Measurements from ENCODE around the gene ZNF584.
"Not testable (repeated sequence)": the region's sequence is repeated elsewhere in the genome, so short reads cannot be mapped to it uniquely, and the experiment has no call there.

The ZNF584 gene

DNA sequence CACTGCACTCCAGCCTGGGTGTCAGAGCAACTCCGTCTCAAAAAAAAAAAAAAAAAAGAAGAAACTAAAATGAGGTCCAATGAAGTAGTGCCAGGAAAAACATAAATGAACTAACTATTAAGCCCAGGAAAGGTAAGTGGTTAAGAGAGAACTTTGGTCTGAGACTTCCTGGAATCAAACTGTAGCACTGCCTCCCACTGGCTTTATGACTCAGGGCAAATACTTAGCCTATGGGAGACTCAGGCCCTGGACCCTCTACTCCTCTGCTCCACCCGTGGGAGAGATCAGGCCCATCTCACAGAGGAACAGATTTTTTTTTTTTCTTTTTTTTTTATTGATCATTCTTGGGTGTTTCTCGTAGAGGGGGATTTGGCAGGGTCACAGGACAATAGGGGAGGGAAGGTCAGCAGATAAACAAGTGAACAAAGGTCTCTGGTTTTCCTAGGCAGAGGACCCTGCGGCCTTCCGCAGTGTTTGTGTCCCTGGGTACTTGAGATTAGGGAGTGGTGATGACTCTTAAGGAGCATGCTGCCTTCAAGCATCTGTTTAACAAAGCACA, 4.5 kb upstream of the ZNF584 start:
- not testable (repeated sequence) for DNase-seq (ENCODE audit: low read depth in 2 of 2)

DNA sequence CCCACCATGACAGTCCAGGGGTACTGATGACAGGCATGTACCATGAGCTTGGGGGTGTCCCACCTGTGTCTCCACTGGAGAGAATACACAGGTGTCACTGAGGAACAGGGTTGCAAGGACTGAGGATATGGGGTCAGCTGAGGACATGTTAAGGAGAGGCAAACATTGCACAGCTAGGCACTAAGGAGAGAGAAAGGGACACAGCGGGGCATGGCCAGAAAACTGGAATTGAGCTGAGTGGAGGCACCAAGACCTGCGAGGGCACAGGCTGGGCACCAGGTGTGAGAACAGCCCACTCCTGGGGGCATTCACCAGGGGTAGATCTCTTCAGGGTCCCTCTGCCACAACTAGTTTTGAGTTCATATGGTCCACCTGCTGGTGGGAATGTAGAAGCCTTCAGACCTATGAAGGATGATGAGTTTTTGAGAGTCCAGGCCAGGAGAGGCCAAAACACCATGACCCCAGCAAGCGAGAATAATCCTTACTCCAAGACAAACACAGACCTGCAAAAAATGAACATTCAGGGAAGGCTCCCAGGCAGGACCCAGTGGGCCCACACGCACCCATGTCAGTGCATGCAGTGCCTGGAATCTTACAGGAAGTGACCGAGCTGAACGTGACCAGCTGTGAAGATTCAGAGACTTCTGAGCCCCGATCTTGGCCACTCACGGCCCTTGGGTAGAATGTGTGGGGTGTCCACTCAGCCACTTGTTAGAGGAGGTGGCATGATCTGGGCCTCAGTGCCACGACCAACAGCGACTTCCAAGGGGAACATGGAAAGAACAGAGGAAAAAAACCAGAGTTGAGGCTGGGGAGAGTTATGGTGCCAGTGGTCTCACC, 1.4 kb upstream of the ZNF584 start:
- no peak for DNase-seq (ENCODE audit: low read depth in 2 of 2)

DNA sequence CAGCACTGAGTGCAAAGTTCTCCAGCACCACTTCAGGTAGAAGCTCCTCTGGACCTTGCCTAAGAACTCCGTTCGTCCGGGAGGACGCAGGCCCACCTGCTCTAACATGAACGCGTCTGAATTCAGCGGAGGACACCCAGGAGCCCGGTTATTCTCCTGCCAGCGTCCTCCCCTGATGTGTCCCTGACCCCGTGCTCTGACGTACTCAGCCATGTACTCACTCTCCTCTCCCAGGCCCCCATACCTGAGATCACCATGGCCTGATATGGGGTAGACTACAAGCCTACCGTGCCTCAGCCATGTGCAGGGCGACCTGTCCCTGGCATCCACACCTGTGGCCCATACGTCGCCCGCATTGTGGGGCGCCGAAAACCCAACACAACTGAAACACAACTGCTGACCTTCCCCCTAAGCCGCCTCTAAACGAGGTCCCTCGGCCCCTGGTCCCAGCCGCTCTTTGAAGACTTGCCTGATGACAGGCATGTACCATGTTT, 744 bp upstream of the ZNF584 start:
- no peak for DNase-seq (ENCODE audit: low read depth in 2 of 2)

DNA sequence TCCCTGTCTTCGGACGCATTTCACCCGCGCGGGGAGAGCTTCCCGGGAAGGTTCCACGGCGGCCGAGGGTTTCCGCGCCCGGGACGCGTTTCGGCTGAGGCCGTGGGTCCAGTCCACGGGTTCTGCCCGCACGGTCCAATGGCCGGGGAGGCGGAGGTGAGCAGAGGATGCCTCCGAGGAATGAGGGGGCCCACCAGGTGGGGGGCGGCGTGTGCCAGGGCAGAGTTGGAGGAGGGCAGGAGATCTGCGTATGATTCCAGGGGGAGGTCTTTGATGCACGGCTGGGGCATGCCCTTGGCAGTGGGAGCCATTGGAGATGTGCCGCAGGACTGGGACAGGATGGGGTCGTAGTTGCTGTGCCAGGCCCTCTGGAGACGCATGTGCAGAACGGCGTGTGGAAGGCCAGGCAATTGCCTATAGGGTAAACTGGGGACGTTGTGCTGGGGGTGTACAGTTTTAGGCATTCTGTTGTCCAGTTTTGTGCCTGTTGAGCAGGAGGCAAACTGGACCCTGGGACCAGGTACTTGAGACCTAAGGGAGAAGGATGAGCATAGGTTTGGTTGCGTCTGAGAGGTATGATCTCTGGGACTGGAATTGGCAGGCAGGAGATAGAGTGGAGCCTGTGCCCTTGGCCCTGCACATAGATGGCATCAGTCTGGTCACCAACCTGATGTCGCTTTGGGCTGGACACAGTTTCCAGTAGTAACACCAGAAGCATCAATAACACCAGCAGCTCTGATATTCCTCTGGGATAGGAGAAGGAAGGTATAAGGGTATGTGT, 751 bp downstream of the ZNF584 start:
- DNase-seq (ENCODE audit: low read depth in 2 of 2), result no peak

DNA sequence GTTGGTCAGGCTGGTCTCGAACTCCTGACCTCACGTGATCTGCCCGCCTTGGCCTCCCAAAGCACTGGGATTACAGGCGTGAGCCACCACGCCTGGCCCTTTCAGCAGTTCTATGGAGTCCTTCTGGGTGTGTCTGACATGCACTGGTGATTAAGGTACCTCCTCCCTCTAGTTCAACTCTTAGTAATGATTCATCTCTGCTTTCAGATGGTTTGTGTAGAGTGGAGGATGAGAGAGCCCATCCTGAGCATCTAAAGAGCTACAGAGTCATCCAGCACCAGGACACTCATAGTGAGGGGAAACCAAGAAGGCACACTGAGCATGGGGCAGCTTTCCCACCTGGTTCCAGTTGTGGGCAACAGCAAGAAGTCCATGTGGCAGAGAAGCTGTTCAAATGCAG, 8.2 kb downstream of the ZNF584 start:
- no peak for DNase-seq (ENCODE audit: low read depth in 2 of 2)

DNA sequence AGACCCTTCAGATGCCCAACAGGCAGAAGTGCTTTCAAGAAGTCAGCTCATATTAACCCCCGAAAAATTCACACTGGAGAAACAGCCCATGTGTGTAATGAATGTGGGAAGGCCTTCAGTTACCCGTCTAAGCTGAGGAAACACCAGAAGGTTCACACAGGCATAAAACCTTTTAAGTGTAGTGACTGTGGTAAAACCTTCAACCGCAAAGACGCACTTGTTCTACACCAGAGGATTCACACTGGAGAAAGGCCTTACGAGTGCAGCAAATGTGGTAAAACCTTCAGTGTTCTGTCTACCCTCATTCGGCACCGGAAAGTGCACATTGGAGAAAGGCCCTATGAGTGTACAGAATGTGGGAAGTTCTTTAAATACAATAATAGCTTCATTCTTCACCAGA, 8.6 kb downstream of the ZNF584 start:
- no peak for DNase-seq (ENCODE audit: low read depth in 2 of 2)

DNA sequence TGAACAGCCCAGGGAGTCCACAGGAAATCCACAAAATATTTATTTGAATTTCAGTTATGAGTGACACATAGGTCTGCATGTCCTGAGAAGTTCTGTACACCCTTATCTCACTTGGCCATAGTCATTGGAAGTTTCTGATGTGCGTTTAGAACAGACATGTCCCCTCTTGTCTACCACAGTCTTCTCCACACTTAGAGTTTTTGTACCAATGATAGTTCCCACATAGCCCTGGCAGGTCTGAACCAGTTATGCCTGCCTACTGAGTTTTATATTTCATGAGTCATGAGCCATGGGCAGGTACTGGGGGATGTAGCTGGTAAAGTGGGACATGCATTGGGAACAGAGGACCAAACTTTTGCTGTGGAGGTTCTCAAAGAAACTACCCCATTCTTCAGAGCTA, 20.2 kb downstream of the ZNF584 start:
- no peak for DNase-seq (ENCODE audit: low read depth in 2 of 2)

DNA sequence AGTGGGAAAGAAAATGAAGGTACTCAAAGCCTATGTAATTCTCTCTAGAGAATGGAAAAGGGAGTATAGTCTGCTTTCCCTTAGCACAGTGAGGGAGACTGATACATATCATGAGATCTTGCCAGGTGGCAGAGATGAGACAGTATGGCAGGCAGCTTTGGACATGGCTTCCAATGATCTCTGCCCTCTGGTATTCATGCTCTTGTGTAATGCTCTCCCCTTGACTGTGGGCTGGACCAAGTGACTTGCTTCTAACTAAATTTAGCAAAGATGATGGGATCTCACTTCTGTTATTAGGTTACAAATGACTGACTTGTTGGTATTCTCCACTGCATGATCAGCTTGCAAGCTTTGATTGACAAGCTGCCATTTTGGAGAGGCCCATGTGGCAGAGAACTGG, 21.3 kb downstream of the ZNF584 start:
- no peak for DNase-seq (ENCODE audit: low read depth in 2 of 2)

DNA sequence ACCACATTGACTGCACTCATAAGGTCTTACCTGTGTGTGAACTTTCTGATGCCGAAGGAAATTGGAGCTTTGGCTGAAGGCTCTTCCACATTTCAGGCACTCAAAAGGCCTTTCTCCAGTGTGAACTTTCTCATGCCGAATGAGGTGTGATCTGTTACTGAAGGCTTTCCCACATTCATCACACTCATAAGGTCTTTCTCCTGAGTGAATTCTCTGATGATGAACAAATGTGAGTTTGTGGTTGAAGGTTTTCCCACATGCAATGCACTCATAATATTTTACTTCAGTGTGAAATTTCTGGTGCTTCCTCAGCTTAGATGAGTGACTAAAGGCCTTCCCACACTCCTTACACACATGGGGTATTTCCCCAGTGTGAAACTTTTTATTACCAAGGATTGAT, 25.8 kb downstream of the ZNF584 start:
- DNase-seq (ENCODE audit: low read depth in 2 of 2), result no peak

DNA sequence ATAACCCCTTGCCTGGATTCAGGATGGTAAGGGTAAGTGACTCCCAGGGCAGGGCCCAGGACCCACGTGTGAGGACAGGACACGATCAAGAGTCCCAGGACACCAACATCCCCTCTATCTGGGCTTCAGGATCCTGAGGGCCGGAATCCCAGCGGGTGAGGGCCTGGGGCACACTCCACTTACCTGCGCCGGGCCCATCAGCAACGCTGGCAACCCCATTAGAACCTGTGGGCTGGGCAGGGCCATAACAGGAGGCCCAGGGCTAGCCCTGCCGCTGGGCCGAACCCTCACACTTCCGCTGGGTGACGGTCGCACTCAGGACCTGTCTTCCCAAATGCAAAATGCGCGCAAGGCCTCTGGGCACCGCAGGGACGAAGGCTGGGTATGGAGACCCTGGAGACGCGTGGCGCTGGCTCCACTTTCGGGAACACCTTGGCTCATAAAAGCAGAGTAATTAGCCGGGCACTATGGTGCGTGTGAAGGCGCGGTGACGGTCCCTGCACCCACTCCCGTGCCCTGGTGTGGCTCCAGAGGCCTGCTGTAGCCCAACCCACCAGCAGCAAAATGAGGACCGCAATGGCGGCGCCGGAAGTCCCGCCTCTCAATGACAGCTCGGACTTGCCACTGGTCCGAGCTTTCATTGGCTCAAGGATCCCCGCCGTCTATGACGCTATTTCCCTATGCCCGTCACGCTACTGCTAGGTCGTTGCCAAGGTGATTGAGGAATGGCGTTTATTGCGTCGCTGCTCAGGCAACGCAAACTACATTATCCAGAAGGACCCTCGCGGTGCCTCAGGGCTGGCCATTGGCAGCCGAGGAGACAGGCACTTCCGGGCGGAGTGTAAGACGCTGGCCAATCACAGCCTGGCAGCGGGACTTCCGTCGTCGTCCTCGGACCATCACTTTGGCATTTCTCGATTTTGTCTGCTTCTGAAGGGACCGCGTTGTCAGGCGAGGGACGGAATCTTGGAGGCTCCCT, 31.4 kb downstream of the ZNF584 start, which contains the start of gene ZNF132:
TSS of gene ZNF132 (minus strand) at position 578 of the 979 bp plus-strand sequence. CDS start at position 246, 332 bp downstream.
- peak; percentile 89 for DNase-seq (ENCODE audit: low read depth in 2 of 2)

DNA sequence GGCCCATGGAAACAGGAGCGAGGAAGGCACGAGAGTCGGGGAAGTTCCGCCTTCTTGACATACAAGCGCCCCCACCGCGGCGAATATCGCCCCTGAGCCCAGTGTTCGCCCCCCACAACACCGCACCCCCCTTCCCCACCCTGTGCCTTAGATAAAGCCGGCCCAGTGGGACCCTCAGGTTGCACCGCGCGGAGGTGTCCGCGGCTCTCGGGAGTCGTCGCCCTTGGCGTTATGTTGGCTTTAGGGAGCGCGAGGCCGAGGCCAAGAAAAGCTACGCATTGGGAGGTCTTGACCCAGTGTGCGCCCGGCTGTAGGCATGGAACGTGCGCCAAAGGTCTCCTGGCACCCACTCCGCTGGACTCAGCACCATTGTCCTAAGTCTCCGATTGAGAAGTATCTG, 32.1 kb downstream of the ZNF584 start:
- DNase-seq (ENCODE audit: low read depth in 2 of 2), result no peak

DNA sequence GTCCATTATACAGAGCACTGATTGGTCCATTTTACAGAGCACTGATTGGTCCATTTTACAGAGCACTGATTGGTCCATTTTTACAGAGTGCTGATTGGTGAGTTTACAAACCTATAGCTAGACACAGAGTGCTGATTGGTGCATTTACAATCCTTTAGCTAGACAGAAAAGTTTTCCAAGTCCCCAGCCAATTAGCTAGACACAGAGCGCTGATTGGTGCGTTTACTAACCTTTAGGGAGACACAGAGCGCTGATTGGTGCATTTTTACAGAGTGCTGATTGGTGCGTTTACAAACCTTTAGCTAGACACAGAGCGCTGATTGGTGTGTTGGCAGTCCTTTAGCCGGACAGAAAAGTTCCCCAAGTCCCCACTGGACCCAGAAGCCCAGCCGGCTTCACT, 34.5 kb downstream of the ZNF584 start:
- DNase-seq (ENCODE audit: low read depth in 2 of 2), result not testable (repeated sequence)

DNA sequence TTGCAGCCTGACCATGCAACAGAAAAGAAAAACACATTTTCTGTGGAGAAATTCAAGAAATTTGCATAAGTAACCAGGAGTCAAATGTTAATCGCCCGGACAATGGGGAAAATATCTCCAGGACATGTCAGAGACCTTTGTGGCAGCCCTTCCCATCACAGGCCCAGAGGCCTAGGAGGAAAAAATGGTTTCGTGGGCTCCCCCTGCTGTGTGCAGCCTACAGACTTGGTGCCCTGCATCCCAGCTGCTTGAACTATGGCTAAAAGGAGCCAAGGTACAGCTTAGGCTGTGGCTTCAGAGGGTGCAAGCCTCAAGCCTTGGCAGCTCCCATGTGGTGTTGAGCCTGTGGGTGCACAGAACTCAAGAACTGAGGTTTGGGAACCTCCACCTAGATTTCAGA, 40.4 kb downstream of the ZNF584 start:
- not testable (repeated sequence) for DNase-seq (ENCODE audit: low read depth in 2 of 2)

DNA sequence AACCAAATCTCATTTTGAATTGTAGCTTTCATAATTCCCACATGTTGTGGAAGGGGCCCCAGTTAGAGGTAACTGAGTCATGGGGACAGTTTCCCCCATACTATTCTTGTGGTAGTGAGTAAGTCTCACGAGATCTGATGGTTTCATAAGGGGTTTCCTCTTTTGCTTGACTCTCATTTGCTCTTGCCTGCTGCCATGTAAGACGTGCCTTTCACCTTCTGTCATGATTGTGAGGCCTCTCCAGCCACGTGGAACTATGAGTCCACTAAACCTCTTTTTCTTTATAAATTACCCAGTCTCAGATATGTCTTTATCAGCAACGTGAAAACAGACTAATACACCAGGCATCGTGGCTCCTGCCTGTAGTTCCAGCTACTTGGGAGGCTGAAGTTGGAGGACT, 41.5 kb downstream of the ZNF584 start:
- DNase-seq (ENCODE audit: low read depth in 2 of 2), result not testable (repeated sequence)

DNA sequence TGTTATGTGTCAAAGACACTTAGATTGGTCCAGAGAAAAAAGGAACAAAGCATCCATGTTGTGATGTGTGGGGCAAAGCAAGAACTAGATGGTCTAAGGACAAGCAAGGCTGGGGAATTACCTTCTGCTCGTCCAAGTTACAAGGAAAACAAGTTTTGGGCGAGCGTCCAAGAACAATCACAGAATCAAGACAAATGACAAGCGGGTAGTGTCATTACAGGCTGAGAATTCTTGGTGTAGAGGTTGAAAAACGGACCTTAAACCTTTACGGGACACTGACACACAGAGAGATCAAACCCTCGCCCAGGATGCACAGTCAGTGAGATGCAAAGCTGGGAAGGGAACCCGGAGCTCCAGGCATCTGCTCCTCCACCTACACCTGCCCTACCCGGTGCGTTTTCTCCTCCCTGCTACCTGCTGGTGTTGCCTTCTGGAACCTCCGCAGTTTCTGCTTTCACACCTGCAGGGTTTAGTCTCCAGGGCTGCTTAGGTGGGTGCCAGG, 42.5 kb downstream of the ZNF584 start:
- no peak for DNase-seq (ENCODE audit: low read depth in 2 of 2)

DNA sequence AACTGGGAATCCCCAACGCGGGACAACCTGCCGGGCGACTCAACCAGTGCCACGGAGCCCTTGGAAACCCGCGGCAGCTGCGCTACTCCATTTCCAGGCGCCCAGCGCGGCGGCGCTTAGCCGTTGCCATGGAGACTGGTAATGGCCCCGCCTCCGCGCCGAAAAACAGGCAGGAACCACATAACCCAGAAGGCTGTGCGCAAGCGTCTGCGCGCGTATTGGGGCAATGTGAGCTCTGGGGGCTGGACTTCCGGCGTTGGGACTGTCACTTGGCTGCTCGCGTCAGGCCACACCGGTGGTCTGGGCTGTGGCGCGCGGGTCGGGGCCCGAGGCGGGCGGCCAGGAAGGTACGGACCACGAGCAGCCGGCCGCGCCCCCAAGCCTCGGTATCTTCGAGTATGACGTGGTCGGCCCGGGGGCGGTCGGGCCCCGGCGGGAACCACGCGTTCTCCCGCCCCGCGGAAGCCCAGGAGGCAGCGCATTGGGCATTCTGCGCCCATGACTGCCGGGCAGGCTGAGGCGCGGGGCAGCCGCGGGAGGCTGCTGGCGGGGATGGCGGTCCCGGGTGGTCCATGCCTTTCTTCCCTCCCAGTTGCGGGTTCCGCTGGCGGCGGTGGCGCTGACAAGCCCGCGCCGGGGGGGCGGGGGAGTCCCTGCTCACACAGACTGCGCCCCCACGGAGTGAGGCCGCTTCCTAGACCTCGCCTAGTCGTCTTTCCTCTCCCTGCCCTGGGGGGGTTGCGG, 43.1 kb downstream of the ZNF584 start, which contains the start of gene ZNF324B:
TSS of gene ZNF324B (plus strand) at position 265 of the 744 bp plus-strand sequence. CDS start 2,080 bp downstream, outside the sequence.
- DNase-seq (ENCODE audit: low read depth in 2 of 2), result peak; percentile 89 to 95

DNA sequence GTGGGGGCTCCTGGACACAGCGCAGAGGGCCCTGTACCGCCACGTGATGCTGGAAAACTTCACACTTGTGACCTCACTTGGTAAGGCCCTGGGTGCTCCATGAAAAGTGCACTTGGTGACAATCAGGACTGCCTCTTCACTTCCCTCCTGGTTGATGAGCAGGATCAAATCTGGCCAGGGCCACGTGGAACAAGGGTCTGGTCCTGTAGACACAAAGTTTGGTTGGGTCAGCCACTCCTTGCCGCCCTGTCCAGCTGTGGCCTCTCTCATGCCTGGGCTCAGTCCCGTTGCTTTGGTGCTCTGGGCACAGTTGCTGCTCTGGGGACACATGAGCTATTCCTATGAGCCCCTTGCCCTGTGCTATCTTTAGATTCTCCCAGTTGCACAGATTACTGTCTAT, 45.3 kb downstream of the ZNF584 start:
- DNase-seq (ENCODE audit: low read depth in 2 of 2), result no peak

DNA sequence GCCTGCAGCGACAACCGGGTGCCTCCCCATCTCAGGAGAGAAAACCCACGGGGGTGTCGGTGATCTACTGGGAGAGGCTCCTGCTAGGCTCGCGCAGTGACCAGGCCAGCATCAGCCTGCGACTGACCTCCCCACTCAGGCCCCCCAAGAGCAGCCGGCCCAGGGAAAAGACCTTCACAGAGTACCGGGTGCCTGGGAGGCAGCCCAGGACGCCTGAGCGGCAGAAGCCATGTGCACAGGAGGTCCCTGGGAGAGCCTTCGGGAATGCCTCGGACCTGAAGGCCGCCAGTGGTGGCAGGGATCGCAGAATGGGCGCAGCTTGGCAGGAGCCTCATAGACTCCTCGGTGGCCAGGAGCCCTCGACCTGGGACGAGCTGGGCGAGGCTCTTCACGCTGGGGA, 46.9 kb downstream of the ZNF584 start:
- DNase-seq (ENCODE audit: low read depth in 2 of 2), result no peak

DNA sequence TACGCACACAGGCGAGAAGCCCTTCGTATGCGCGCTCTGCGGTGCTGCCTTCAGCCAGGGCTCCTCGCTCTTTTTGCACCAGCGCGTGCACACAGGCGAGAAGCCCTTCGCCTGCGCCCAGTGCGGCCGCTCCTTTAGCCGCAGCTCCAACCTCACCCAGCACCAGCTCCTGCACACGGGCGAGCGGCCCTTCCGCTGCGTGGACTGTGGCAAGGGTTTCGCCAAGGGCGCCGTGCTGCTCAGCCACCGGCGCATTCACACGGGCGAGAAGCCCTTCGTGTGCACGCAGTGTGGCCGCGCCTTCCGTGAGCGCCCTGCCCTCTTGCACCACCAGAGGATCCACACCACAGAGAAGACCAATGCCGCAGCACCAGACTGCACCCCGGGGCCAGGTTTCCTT, 47.7 kb downstream of the ZNF584 start:
- no peak for DNase-seq (ENCODE audit: low read depth in 2 of 2)

DNA sequence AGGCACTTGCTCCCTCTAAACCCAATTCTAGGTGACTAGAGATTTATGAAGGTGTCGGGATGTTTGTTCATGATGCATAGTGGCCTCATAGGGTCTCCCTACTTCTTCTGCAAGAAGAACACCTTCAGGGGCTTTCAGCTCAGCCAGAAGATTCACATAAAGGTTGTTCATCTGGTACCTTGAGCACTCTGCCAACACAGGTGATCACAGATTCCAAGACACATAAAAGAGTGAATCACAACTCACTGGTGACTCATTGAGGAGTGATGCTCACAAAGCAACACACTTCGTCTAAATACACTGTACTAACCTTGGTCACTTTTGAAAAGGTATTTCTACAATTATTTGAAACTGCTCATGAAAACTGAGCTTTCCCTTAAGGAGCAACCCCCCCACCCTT, 51.6 kb downstream of the ZNF584 start:
- DNase-seq (ENCODE audit: low read depth in 2 of 2), result no peak
